Measurements from ENCODE around the gene RNU7-1.

DNA sequence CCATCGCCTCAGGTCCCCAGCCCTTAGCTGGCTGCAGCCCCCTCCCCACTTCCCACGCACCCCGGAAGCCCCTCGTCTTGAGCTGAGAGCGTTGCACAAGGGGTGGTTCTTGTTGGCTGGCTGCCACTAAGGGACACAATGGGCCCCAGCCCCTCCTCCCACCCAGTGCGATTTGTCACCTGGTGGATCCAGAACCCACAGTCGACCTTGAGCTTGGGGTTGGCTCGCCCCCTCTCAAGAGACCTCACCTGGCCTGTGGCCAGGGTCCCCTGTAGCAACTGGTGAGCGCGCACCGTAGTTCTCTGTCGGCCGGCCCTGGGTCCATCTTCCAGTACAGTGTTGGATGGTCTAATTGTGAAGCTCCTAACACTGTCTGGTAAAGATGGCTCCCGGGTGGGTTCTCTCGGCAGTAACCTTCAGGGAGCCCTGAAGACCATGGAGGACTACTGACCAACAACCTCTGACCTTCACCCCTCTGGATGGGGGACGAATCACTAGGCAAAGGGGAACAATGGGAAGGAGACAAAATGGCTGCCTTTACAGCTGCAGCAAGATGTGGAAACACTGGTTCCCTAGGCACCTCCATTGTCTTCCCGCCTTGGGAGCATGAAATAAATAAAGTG, 20.3 kb downstream of the RNU7-1 start:
- TF ChIP-seq POLR2AphosphoS5 (IDR thresholded peaks at IDR 0.05): no peak
- TF ChIP-seq, protein P1, sequence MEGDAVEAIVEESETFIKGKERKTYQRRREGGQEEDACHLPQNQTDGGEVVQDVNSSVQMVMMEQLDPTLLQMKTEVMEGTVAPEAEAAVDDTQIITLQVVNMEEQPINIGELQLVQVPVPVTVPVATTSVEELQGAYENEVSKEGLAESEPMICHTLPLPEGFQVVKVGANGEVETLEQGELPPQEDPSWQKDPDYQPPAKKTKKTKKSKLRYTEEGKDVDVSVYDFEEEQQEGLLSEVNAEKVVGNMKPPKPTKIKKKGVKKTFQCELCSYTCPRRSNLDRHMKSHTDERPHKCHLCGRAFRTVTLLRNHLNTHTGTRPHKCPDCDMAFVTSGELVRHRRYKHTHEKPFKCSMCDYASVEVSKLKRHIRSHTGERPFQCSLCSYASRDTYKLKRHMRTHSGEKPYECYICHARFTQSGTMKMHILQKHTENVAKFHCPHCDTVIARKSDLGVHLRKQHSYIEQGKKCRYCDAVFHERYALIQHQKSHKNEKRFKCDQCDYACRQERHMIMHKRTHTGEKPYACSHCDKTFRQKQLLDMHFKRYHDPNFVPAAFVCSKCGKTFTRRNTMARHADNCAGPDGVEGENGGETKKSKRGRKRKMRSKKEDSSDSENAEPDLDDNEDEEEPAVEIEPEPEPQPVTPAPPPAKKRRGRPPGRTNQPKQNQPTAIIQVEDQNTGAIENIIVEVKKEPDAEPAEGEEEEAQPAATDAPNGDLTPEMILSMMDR (IDR thresholded peaks at IDR 0.05): no peak
- no peak for TF ChIP-seq POLR2A (IDR thresholded peaks at IDR 0.05)

Measured in breast epithelium (tissue), 3 donors.